Neural progenitor cell (in vitro differentiated cells): ENCODE results near the gene RBBP4. TPM values are rescaled to one million over a fixed set of nuclear protein-coding genes. Genes with fewer than 3 reads are reported as not detected.
A peak's percentile ranks its signal among the peaks of the same experiment; 100 is the strongest.

Experiments
- DNase-seq: peaks from one replicate; pipeline ENCODE4 v3.0.0-alpha.2; 2016; ENCODE audit warnings: low spot score
- H2AFZ ChIP-seq: fragments of 200-600 bp; sonication (generic); replicated peaks from 2 replicates; pipeline ENCODE4 v1.6.1; 2016; ENCODE audit warnings: antibody characterized with exemption
- H3F3A ChIP-seq: fragments of 200-600 bp; sonication (generic); 2 replicates; pipeline ENCODE4 v1.6.1; 2016; ENCODE audit warnings: antibody characterized with exemption, low read depth
- H3K27ac ChIP-seq: fragments of 200-600 bp; sonication (generic); 2 replicates; pipeline ENCODE4 v1.5.1; 2016; ENCODE audit warnings: mild to moderate bottlenecking
- H3K27me3 ChIP-seq: fragments of 200-600 bp; sonication (generic); 2 replicates; pipeline ENCODE4 v1.6.1; 2016; ENCODE audit warnings: mild to moderate bottlenecking, moderate library complexity
- H3K36me3 ChIP-seq: fragments of 200-600 bp; sonication (generic); 2 replicates; pipeline ENCODE4 v1.5.1; 2016
- H3K4me1 ChIP-seq: fragments of 200-600 bp; sonication (generic); 2 replicates; pipeline ENCODE4 v1.6.1; 2016; ENCODE audit warnings: mixed run types
- H3K4me2 ChIP-seq: fragments of 200-600 bp; sonication (generic); 2 replicates; pipeline ENCODE4 v1.6.1; 2016
- H3K4me3 ChIP-seq: fragments of 200-600 bp; sonication (generic); 2 replicates; pipeline ENCODE4 v1.5.1; 2016
- H3K79me2 ChIP-seq: fragments of 200-600 bp; sonication (generic); 2 replicates; pipeline ENCODE4 v1.6.1; 2016; ENCODE audit warnings: low read depth
- H3K9ac ChIP-seq: fragments of 200-600 bp; sonication (generic); 2 replicates; pipeline ENCODE4 v1.6.1; 2016
- H3K9me3 ChIP-seq: fragments of 200-600 bp; sonication (generic); 2 replicates; pipeline ENCODE4 v1.5.1; 2016; ENCODE audit warnings: low read depth
- H4K20me1 ChIP-seq: fragments of 200-600 bp; sonication (generic); 2 replicates; pipeline ENCODE4 v1.6.1; 2016; ENCODE audit warnings: low read depth
- H3K27ac Mint-ChIP-seq: 3 replicates; pipeline ENCODE4 v1.8.0; 2021; ENCODE audit warnings: mixed read lengths
- H3K27me3 Mint-ChIP-seq: 2 replicates; pipeline ENCODE4 v1.8.0; 2022; ENCODE audit warnings: low read depth, mild to moderate bottlenecking, inconsistent platforms, moderate library complexity, mixed read lengths; ENCODE audit not compliant: insufficient read depth
- H3K36me3 Mint-ChIP-seq: 3 replicates; pipeline ENCODE4 v1.8.0; 2021; ENCODE audit warnings: mixed read lengths
- H3K4me1 Mint-ChIP-seq: 3 replicates; pipeline ENCODE4 v1.8.0; 2021; ENCODE audit warnings: mixed read lengths
- H3K4me3 Mint-ChIP-seq: 3 replicates; pipeline ENCODE4 v1.8.0; 2021; ENCODE audit warnings: mild to moderate bottlenecking, moderate library complexity, mixed read lengths
- H3K9me3 Mint-ChIP-seq: 3 replicates; pipeline ENCODE4 v1.8.0; 2020; ENCODE audit warnings: mixed read lengths
- CTCF ChIP-seq: fragments of 200-600 bp; sonication (generic); IDR thresholded peaks from 2 replicates; pipeline ENCODE4 v1.5.1; 2017; ENCODE audit warnings: antibody characterized with exemption, mild to moderate bottlenecking
- EZH2 ChIP-seq: fragments of 200-600 bp; sonication (generic); IDR thresholded peaks from 2 replicates; pipeline ENCODE4 v1.6.1; 2017; ENCODE audit warnings: antibody characterized with exemption, mild to moderate bottlenecking, moderate library complexity
- EZH2phosphoT487 ChIP-seq: fragments of 200-600 bp; sonication (generic); IDR thresholded peaks from 2 replicates; pipeline ENCODE4 v1.6.1; 2017; ENCODE audit warnings: antibody characterized with exemption
- total RNA-seq: library from RNA; depleted of rRNA; stranded (reverse); fragments of >200 nt; gene quantifications from 2 replicates; pipeline ENCODE4 v1.2.3, GENCODE V29; 2015; ENCODE audit warnings: low replicate concordance

RBBP4 gene
- total RNA-seq, 1 donor from 2014 or later: 474 TPM

GRCh38 chr1:32686387-32686786, 35.4 kb downstream of the RBBP4 start:
- H3K4me3 Mint-ChIP-seq: no peak overlapping the region
- Histone ChIP-seq H3K4me2 (no peak overlapping the region), H3F3A (peaks cover 51% of the 10 kb centered on the region), H2AFZ (no peak overlapping the region), H3K9ac (no peak overlapping the region), H3K9me3 (no peaks in the 10 kb centered on the region), H3K27me3 (no peaks in the 10 kb centered on the region), H3K27ac (no peak overlapping the region), H3K79me2 (no peaks in the 10 kb centered on the region), H3K36me3 (peaks cover 4% of the 10 kb centered on the region), H4K20me1 (peaks cover 6% of the 10 kb centered on the region), H3K4me1 (no peaks in the 10 kb centered on the region), H3K4me3 (no peak overlapping the region)
- no peaks in the 10 kb centered on the region for H3K9me3 Mint-ChIP-seq
- peaks cover 3% of the 10 kb centered on the region for H3K27me3 Mint-ChIP-seq
- no peaks in the 10 kb centered on the region for H3K4me1 Mint-ChIP-seq
- H3K27ac Mint-ChIP-seq: no peak overlapping the region
- DNase-seq: no peak
- peaks cover 18% of the 10 kb centered on the region for H3K36me3 Mint-ChIP-seq
- TF ChIP-seq EZH2 (no peak), CTCF (no peak), EZH2phosphoT487 (no peak)

DNA sequence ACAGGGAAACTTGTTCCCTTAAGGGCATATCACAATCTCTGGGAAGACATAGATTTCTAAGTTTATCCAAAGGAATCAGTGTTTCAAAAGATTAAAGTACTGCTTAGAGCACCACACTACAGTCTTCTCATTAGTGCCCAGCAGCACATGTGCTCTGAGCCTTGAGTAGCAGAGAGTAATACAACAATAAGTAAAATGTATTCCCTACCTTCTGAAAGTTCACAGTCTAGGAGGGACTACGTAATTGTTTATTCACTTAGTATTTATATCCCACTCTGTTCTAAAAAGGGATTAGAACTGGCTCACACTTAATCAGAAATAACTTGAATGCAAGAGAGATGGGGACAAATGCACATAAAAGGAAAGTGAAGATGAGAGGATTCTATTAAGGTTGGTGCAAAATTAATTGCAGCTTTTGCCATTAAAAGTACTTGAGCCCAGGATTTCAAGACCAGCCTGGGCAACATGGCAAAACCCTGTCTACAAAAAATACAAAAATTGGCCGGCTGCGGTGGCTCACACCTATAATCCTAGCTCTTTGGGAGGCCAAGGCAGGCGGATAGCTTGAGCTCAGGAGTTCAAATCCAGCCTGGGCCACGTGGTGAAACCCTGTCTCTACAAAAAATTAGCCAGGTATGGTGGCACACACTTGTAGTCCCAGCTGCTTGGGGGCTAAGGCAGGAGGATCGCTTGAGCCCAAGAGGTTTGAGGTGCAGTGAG, 42.6 kb downstream of the RBBP4 start:
- Histone ChIP-seq H3K27ac (no peak overlapping the region), H3K4me2 (no peak overlapping the region), H3K9me3 (no peaks in the 10 kb centered on the region), H3F3A (no peaks in the 10 kb centered on the region), H3K36me3 (no peaks in the 10 kb centered on the region), H4K20me1 (no peaks in the 10 kb centered on the region), H3K4me1 (no peaks in the 10 kb centered on the region), H3K79me2 (no peaks in the 10 kb centered on the region), H3K9ac (no peak overlapping the region), H3K4me3 (no peak overlapping the region), H3K27me3 (no peaks in the 10 kb centered on the region), H2AFZ (no peak overlapping the region)
- peaks cover 8% of the 10 kb centered on the region for H3K27me3 Mint-ChIP-seq
- H3K27ac Mint-ChIP-seq: no peak overlapping the region
- no peaks in the 10 kb centered on the region for H3K4me1 Mint-ChIP-seq
- H3K36me3 Mint-ChIP-seq: peaks cover 7% of the 10 kb centered on the region
- DNase-seq: no peak
- H3K9me3 Mint-ChIP-seq: no peaks in the 10 kb centered on the region
- H3K4me3 Mint-ChIP-seq: no peak overlapping the region
- TF ChIP-seq EZH2phosphoT487 (no peak), EZH2 (no peak), CTCF (no peak)

GRCh38 chr1:32695098-32695904, 44.3 kb downstream of the RBBP4 start:
- no peak overlapping the region for H3K27ac ChIP-seq

More at GRCh38 chr1:32695098-32695904, 44.3 kb downstream of the RBBP4 start:
- Histone ChIP-seq H3F3A (no peaks in the 10 kb centered on the region), H3K27me3 (no peaks in the 10 kb centered on the region), H2AFZ (no peak overlapping the region), H3K9me3 (no peaks in the 10 kb centered on the region), H3K9ac (no peak overlapping the region), H3K4me2 (no peak overlapping the region), H3K4me3 (no peak overlapping the region), H3K79me2 (no peaks in the 10 kb centered on the region), H4K20me1 (no peaks in the 10 kb centered on the region), H3K36me3 (no peaks in the 10 kb centered on the region), H3K4me1 (no peaks in the 10 kb centered on the region)
- Mint-ChIP-seq H3K36me3 (peaks cover 2% of the 10 kb centered on the region), H3K4me3 (no peak overlapping the region), H3K9me3 (no peaks in the 10 kb centered on the region), H3K27me3 (peaks cover 8% of the 10 kb centered on the region), H3K4me1 (no peaks in the 10 kb centered on the region), H3K27ac (peak overlapping the region; percentile 51)
- no peak for TF ChIP-seq CTCF
- TF ChIP-seq EZH2: no peak
- no peak for TF ChIP-seq EZH2phosphoT487
- DNase-seq: no peak
